KMS-11 (cell line): ENCODE measurements around the gene NLE1.

Experiments used
- H2AFZ ChIP-seq: fragments of 200-600 bp; sonication (generic); 2 replicates; pipeline ENCODE4 v1.6.1; 2016; ENCODE audit warnings: antibody characterized with exemption, mixed run types, low read depth
- H3K27ac ChIP-seq: fragments of 200-600 bp; sonication (generic); 2 replicates; pipeline ENCODE4 v1.6.1; 2016; ENCODE audit warnings: mild to moderate bottlenecking, mixed run types
- H3K27me3 ChIP-seq: fragments of 200-600 bp; sonication (generic); 2 replicates; pipeline ENCODE4 v1.6.1; 2017; ENCODE audit warnings: mild to moderate bottlenecking, low read depth, mixed run types, moderate library complexity; ENCODE audit not compliant: insufficient read depth
- H3K36me3 ChIP-seq: fragments of 200-600 bp; sonication (generic); 2 replicates; pipeline ENCODE4 v1.6.1; 2017; ENCODE audit warnings: mild to moderate bottlenecking, mixed run types; ENCODE audit not compliant: insufficient read depth
- H3K4me1 ChIP-seq: fragments of 200-600 bp; sonication (generic); 2 replicates; pipeline ENCODE4 v1.6.1; 2016; ENCODE audit warnings: mild to moderate bottlenecking, low read depth, mixed run types; ENCODE audit not compliant: poor library complexity, severe bottlenecking
- H3K4me2 ChIP-seq: fragments of 200-600 bp; sonication (generic); 2 replicates; pipeline ENCODE4 v1.7.0; 2016; ENCODE audit warnings: mild to moderate bottlenecking, mixed run types
- H3K4me3 ChIP-seq: fragments of 200-600 bp; sonication (generic); IDR thresholded peaks from 2 replicates; pipeline ENCODE4 v1.6.1; 2017; ENCODE audit warnings: low read depth, low read length, mixed read lengths; ENCODE audit not compliant: insufficient read depth
- H3K79me2 ChIP-seq: fragments of 200-600 bp; sonication (generic); 2 replicates; pipeline ENCODE4 v1.6.1; 2016; ENCODE audit warnings: low read depth, mixed run types; ENCODE audit not compliant: insufficient read depth
- H3K9ac ChIP-seq: fragments of 200-600 bp; sonication (generic); 2 replicates; pipeline ENCODE4 v1.6.1; 2016; ENCODE audit warnings: mild to moderate bottlenecking, mixed run types
- H4K20me1 ChIP-seq: fragments of 200-600 bp; sonication (generic); 2 replicates; pipeline ENCODE4 v1.6.1; 2016; ENCODE audit warnings: mild to moderate bottlenecking, mixed run types; ENCODE audit not compliant: insufficient read depth
- CTCF ChIP-seq: fragments of 200-600 bp; sonication (generic); conservative IDR thresholded peaks from 2 replicates; pipeline ENCODE4 v1.6.1; 2017; ENCODE audit warnings: low read depth, mild to moderate bottlenecking, antibody characterized with exemption, low read length, moderate library complexity, mixed read lengths

The NLE1 gene

GRCh38 chr17:35129973-35130351 is 12.1 kb downstream of the NLE1 start:
- no peak for TF ChIP-seq CTCF
- Histone ChIP-seq H3K9ac (no peak overlapping the region), H3K36me3 (no peaks in the 10 kb centered on the region; the same call in 1 of the 2 replicates), H3K79me2 (no peaks in the 10 kb centered on the region), H3K4me1 (peaks cover 15% of the 10 kb centered on the region), H3K4me2 (no peak overlapping the region), H3K4me3 (no peak overlapping the region), H3K27ac (no peak overlapping the region), H3K27me3 (no peaks in the 10 kb centered on the region), H2AFZ (no peak overlapping the region), H4K20me1 (no peaks in the 10 kb centered on the region)

GRCh38 chr17:35129154-35129972 is 12.7 kb downstream of the NLE1 start:
- no peak overlapping the region for H2AFZ ChIP-seq
- no peaks in the 10 kb centered on the region for H3K27me3 ChIP-seq
- H3K36me3 ChIP-seq: no peaks in the 10 kb centered on the region; the same call in 1 of the 2 replicates
- H3K4me1 ChIP-seq: peaks cover 15% of the 10 kb centered on the region
- no peaks in the 10 kb centered on the region for H3K79me2 ChIP-seq
- H3K4me3 ChIP-seq: no peak overlapping the region
- no peak overlapping the region for H3K27ac ChIP-seq
- H3K9ac ChIP-seq: no peak overlapping the region
- H4K20me1 ChIP-seq: no peaks in the 10 kb centered on the region
- no peak for TF ChIP-seq CTCF
- H3K4me2 ChIP-seq: no peak overlapping the region

- no peak overlapping the region for H3K4me3 ChIP-seq
- H3K9ac ChIP-seq: no peak overlapping the region
- no peaks in the 10 kb centered on the region for H3K27me3 ChIP-seq
- TF ChIP-seq CTCF: no peak
- H3K4me2 ChIP-seq: no peak overlapping the region
- H4K20me1 ChIP-seq: no peaks in the 10 kb centered on the region
- no peak overlapping the region for H2AFZ ChIP-seq
- H3K79me2 ChIP-seq: no peaks in the 10 kb centered on the region
- H3K4me1 ChIP-seq: peaks cover 15% of the 10 kb centered on the region
- no peaks in the 10 kb centered on the region for H3K36me3 ChIP-seq
- no peak overlapping the region for H3K27ac ChIP-seq
Observed at GRCh38 chr17:35127751-35128514, 14.2 kb downstream of the NLE1 start.

- TF ChIP-seq CTCF: no peak
- no peak within 1 kb of the TSS for H3K9ac ChIP-seq
- H3K36me3 ChIP-seq: no peaks in the 10 kb centered on the region
- peaks cover 22% of the 10 kb centered on the region for H3K4me1 ChIP-seq
- H3K4me2 ChIP-seq: no peak within 1 kb of the TSS
- H3K27me3 ChIP-seq: no peaks in the 10 kb centered on the region
- no peak within 1 kb of the TSS for H3K27ac ChIP-seq
- no peak within 1 kb of the TSS for H2AFZ ChIP-seq
- no peak within 1 kb of the TSS for H3K4me3 ChIP-seq
- H4K20me1 ChIP-seq: no peaks in the 10 kb centered on the region
- H3K79me2 ChIP-seq: peaks cover 9% of the 10 kb centered on the region; the same call in 1 of the 2 replicates
Observed at GRCh38 chr17:35121315-35121714, 20.8 kb downstream of the NLE1 start, which contains the start of gene FNDC8. FNDC8 (plus strand) TSS chr17:35121615; CDS start chr17:35121694, 79 bp downstream.
